IMR-90 (cell line): ENCODE data around the gene PLXNC1. TPM values are rescaled to one million over a fixed set of nuclear protein-coding genes. Genes with fewer than 3 reads are reported as not detected.

Experiments used
- ATAC-seq: fragments of 200-7000 bp; cut with Tn5 transposase; 2 replicates; pipeline ENCODE4 v1.9.1; 2020; ENCODE audit warnings: low read depth, mild to moderate bottlenecking, moderate library complexity
- BruUV-seq: library from RNA; stranded (reverse); fragments of 400-500 nt; replicated peaks from 2 replicates; lab custom pipeline; 2021; lab: Mats Ljungman, UMichigan
- CTCF ChIA-PET: fragments of 300-600 bp; formaldehyde crosslinking; extraction: SDS; loops from one replicate; lab custom pipeline; 2021; ENCODE audit warnings: antibody characterized with exemption; lab: Yijun Ruan, JAX
- POLR2A ChIA-PET: fragments of 300-600 bp; sonication (Branson Sonifier 250); formaldehyde crosslinking; loops from one replicate; lab custom pipeline; 2022; ENCODE audit warnings: antibody characterized with exemption; ENCODE audit not compliant: unreplicated experiment; lab: Charles Lee
- DNase-seq: peaks from one replicate; pipeline ENCODE4 v3.0.0; 2013
- H2AFZ ChIP-seq: replicated peaks from 2 replicates; pipeline ENCODE3; 2013; ENCODE audit warnings: low read length, mild to moderate bottlenecking; ENCODE audit not compliant: poor library complexity
- H2AK5ac ChIP-seq: 2 replicates; pipeline ENCODE4 v1.6.1; 2013; ENCODE audit warnings: low read depth, low read length, inconsistent platforms
- H2AK9ac ChIP-seq: replicated peaks from 2 replicates; pipeline ENCODE3; 2013; ENCODE audit warnings: mild to moderate bottlenecking, low read depth, low read length, moderate library complexity; ENCODE audit not compliant: poor library complexity
- H2BK120ac ChIP-seq: 2 replicates; pipeline ENCODE4 v1.6.1; 2013; ENCODE audit warnings: low read depth, low read length, inconsistent platforms
- H2BK15ac ChIP-seq: 3 replicates; pipeline ENCODE4 v1.6.1; 2013; ENCODE audit warnings: low read depth, low read length, inconsistent platforms
- H2BK20ac ChIP-seq: 2 replicates; pipeline ENCODE4 v1.6.1; 2013; ENCODE audit warnings: low read depth, mild to moderate bottlenecking, inconsistent platforms, low read length, moderate library complexity
- H2BK5ac ChIP-seq: 2 replicates; pipeline ENCODE4 v1.6.1; 2013; ENCODE audit warnings: mild to moderate bottlenecking, low read depth, low read length, inconsistent platforms; ENCODE audit not compliant: poor library complexity, severe bottlenecking
- H3K14ac ChIP-seq: replicated peaks from 2 replicates; pipeline ENCODE4 v1.6.1; 2013; ENCODE audit warnings: low read depth, low read length, inconsistent platforms
- H3K18ac ChIP-seq: 2 replicates; pipeline ENCODE4 v1.6.1; 2013; ENCODE audit warnings: low read depth, low read length, control low read depth
- H3K23ac ChIP-seq: 2 replicates; pipeline ENCODE4 v1.6.1; 2013; ENCODE audit warnings: low read depth, low read length, inconsistent platforms
- H3K27ac ChIP-seq: 2 replicates; pipeline ENCODE4 v1.5.1; 2013; ENCODE audit warnings: mild to moderate bottlenecking, control low read depth, low read length; ENCODE audit not compliant: insufficient read depth
- H3K27me3 ChIP-seq: 2 replicates; pipeline ENCODE4 v1.6.1; 2013; ENCODE audit warnings: low read length; ENCODE audit not compliant: control insufficient read depth, insufficient read depth
- H3K36me3 ChIP-seq: 2 replicates; pipeline ENCODE4 v1.6.1; 2013; ENCODE audit warnings: low read length, mixed read lengths; ENCODE audit not compliant: control insufficient read depth, insufficient read depth
- H3K4ac ChIP-seq: 2 replicates; pipeline ENCODE4 v1.6.1; 2013; ENCODE audit warnings: low read depth, low read length, inconsistent platforms
- H3K4me1 ChIP-seq: 2 replicates; pipeline ENCODE4 v1.6.1; 2013; ENCODE audit warnings: low read length, mixed read lengths; ENCODE audit not compliant: control insufficient read depth, insufficient read depth
- H3K4me2 ChIP-seq: 2 replicates; pipeline ENCODE4 v1.6.1; 2013; ENCODE audit warnings: low read depth, mild to moderate bottlenecking, control low read depth, low read length, moderate library complexity
- H3K4me3 ChIP-seq: 2 replicates; pipeline ENCODE4 v1.5.1; 2013; ENCODE audit warnings: low read depth, mild to moderate bottlenecking, control low read depth, low read length, moderate library complexity; ENCODE audit not compliant: insufficient read depth
- H3K56ac ChIP-seq: 2 replicates; pipeline ENCODE4 v1.6.1; 2013; ENCODE audit warnings: low read length, inconsistent platforms; ENCODE audit not compliant: insufficient read depth; ENCODE audit errors: extremely low read depth
- H3K79me1 ChIP-seq, 2 experiments: 2 replicates each; pipeline ENCODE4 v1.6.1; 2013; ENCODE audit warnings: low read length in 2 of 2, inconsistent platforms in 1 of 2, low read depth in 1 of 2
- H3K9ac ChIP-seq: 2 replicates; pipeline ENCODE4 v1.6.1; 2013; ENCODE audit warnings: low read depth, low read length, control low read depth
- H3K9me1 ChIP-seq: 2 replicates; pipeline ENCODE4 v1.6.1; 2013; ENCODE audit warnings: low read length, inconsistent platforms; ENCODE audit not compliant: insufficient read depth
- H3K9me3 ChIP-seq: 2 replicates; pipeline ENCODE4 v1.6.1; 2013; ENCODE audit warnings: low read length; ENCODE audit not compliant: control insufficient read depth, insufficient read depth
- H4K20me1 ChIP-seq: 2 replicates; pipeline ENCODE4 v1.6.1; 2013; ENCODE audit warnings: low read length, inconsistent platforms; ENCODE audit not compliant: insufficient read depth
- H4K5ac ChIP-seq: 2 replicates; pipeline ENCODE4 v1.6.1; 2013; ENCODE audit warnings: mild to moderate bottlenecking, low read depth, low read length, control low read depth
- H4K8ac ChIP-seq, 2 experiments: 2 replicates each; pipeline ENCODE4 v1.6.1; 2013; ENCODE audit warnings: low read depth in 2 of 2, low read length in 2 of 2, control low read depth in 1 of 2, inconsistent platforms in 1 of 2
- H4K91ac ChIP-seq: 2 replicates; pipeline ENCODE4 v1.6.1; 2013; ENCODE audit warnings: low read depth, low read length, inconsistent platforms; ENCODE audit not compliant: insufficient read depth
- BHLHE40 ChIP-seq: fragments of 150-350 bp; IDR thresholded peaks from 2 replicates; pipeline ENCODE4 v1.6.1; 2016; ENCODE audit warnings: mild to moderate bottlenecking, low read depth, low read length
- CEBPB ChIP-seq: IDR thresholded peaks from 2 replicates; pipeline ENCODE4 v1.6.1; 2012; ENCODE audit warnings: low read depth, low read length, improper control_type of control experiment
- ELK1 ChIP-seq: fragments of 150-350 bp; IDR thresholded peaks from 2 replicates; pipeline ENCODE4 v1.6.1; 2016; ENCODE audit warnings: low read depth, mild to moderate bottlenecking, low read length, moderate library complexity, borderline replicate concordance
- FOS ChIP-seq: fragments of 150-350 bp; IDR thresholded peaks from 2 replicates; pipeline ENCODE4 v1.6.1; 2016; ENCODE audit warnings: low read depth, low read length
- MAFK ChIP-seq: IDR thresholded peaks from 2 replicates; pipeline ENCODE4 v1.6.1; 2012; ENCODE audit warnings: low read depth, low read length, improper control_type of control experiment
- MAZ ChIP-seq: IDR thresholded peaks from 2 replicates; pipeline ENCODE4 v1.6.1; 2012; ENCODE audit warnings: low read depth, mild to moderate bottlenecking, low read length, improper control_type of control experiment, moderate library complexity, borderline replicate concordance
- MXI1 ChIP-seq: IDR thresholded peaks from 2 replicates; pipeline ENCODE4 v1.6.1; 2012; ENCODE audit warnings: low read depth, mild to moderate bottlenecking, low read length, moderate library complexity, borderline replicate concordance
- NFE2L2 ChIP-seq: fragments of 150-350 bp; IDR thresholded peaks from 2 replicates; pipeline ENCODE4 v1.6.1; 2016; ENCODE audit warnings: low read depth, mild to moderate bottlenecking, low read length
- POLR2A ChIP-seq: IDR thresholded peaks from 2 replicates; pipeline ENCODE4 v1.6.1; 2012; ENCODE audit warnings: mild to moderate bottlenecking, low read depth, low read length
- RAD21 ChIP-seq: IDR thresholded peaks from 2 replicates; pipeline ENCODE4 v1.6.1; 2012; ENCODE audit warnings: low read length, improper control_type of control experiment
- RCOR1 ChIP-seq: IDR thresholded peaks from 2 replicates; pipeline ENCODE4 v1.6.1; 2012; ENCODE audit warnings: mild to moderate bottlenecking, low read length, improper control_type of control experiment; ENCODE audit not compliant: insufficient replicate concordance
- RFX5 ChIP-seq: IDR thresholded peaks from 2 replicates; pipeline ENCODE4 v1.8.0; 2012; ENCODE audit warnings: low read depth, mild to moderate bottlenecking, low read length, moderate library complexity
- WGBS, 2 experiments: methylation state at CpG; one replicate each; pipeline versions ENCODE4 v1.1.5 to v1.1.7; 2013; ENCODE audit warnings: missing lambda C conversion rate in 2 of 2; ENCODE audit not compliant: insufficient read length in 1 of 2; ENCODE audit errors: extremely low coverage in 2 of 2; 5-methylcytosine and 5-hydroxymethylcytosine counted together
- dilution Hi-C: fragments of 300-500 bp; cut with HindIII; formaldehyde crosslinking; loops from one replicate; pipeline ENCODE4 v1.14.3; 2018; ENCODE audit warnings: low sequenced_read_pairs; ENCODE audit not compliant: unreplicated experiment
- in situ Hi-C: fragments of 300-500 bp; cut with MboI; formaldehyde crosslinking; loops from 3 replicates; pipeline ENCODE4 v1.14.3; 2019; ENCODE audit warnings: low sequenced_read_pairs, inconsistent platforms, mixed read lengths
- intact Hi-C: fragments of 100-400 bp; cut with micrococcal nuclease; formaldehyde crosslinking; loops from 2 replicates; pipeline ENCODE4 v1.10.0; 2022
- polyA plus RNA-seq, 3 experiments: library from polyadenylated mRNA; depleted of rRNA; stranded (reverse); fragments of >200 nt; gene quantifications; 2 replicates each; pipeline ENCODE4 v1.2.3, GENCODE V29; 2012; ENCODE audit warnings: low replicate concordance in 1 of 3
- total RNA-seq: library from RNA; depleted of rRNA; stranded (reverse); fragments of >200 nt; gene quantifications from 2 replicates; pipeline ENCODE4 v1.2.3, GENCODE V29; 2012
- TF ChIP-seq, protein P1 (sequence below): fragments of 150-350 bp; IDR thresholded peaks from 2 replicates; pipeline ENCODE4 v1.6.1; 2017; ENCODE audit warnings: mild to moderate bottlenecking, antibody characterized with exemption, low read length, low read depth

PLXNC1 gene
- total and polyA plus RNA-seq, 2 of the 4 experiments (the other 2 are of a cell fraction): 1.0 to 1.6 TPM

DNA sequence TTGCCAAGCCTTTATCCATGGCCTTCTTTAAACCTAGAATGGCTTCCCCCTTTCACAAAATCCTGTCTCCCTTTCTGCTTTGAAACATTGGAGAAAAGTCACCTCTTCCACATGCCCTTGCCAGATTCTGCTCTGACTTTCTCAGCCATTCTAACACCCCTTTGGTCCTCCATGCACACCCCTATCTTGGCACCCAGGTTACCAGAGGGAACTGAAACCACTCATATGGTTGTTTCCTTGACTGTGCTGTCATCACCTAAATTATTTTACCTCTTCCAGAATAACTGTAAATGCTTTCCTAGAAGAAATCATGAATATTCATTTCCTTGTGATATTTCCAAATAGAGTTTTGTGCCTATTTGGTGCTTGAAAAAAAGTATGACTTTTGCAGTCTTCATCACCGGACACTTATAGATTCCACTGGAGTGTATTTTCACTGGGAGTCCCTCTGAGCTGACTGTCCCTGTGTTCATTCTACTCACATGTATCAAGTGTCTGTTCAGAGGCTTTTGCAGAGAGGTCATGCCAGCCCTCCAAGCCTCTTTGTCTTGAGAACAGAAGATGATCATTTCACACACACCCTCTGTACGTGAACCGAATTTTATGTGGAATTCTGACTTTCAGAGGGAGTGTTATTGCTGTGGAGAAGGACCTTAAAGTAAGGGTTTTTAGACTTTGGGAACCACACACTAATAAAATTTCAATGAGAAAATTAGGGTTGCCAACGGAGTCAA is 74.1 kb downstream of the PLXNC1 start:
- Histone ChIP-seq H2BK120ac (no peak overlapping the region), H4K8ac (no peak overlapping the region), H2AFZ (no peak overlapping the region), H3K27me3 (peaks cover 55% of the 10 kb centered on the region), H3K56ac (no peak overlapping the region), H2BK5ac (no peak overlapping the region), H3K9me1 (no peaks in the 10 kb centered on the region), H4K5ac (no peak overlapping the region), H3K9me3 (no peaks in the 10 kb centered on the region; the same call in 1 of the 2 replicates), H3K36me3 (no peaks in the 10 kb centered on the region), H3K27ac (no peak overlapping the region), H3K9ac (no peak overlapping the region), H3K4ac (no peak overlapping the region), H2BK15ac (no peak overlapping the region), H2AK9ac (no peak overlapping the region), H3K14ac (no peak overlapping the region), H3K79me1 (no peaks in the 10 kb centered on the region), H4K91ac (no peak overlapping the region), H3K18ac (no peak overlapping the region), H3K4me3 (no peak overlapping the region), H3K4me1 (no peaks in the 10 kb centered on the region), H2AK5ac (no peak overlapping the region), H4K20me1 (no peaks in the 10 kb centered on the region), H3K23ac (no peak overlapping the region), H3K4me2 (no peak overlapping the region), H2BK20ac (no peak overlapping the region)
- CTCF ChIA-PET: no interaction called here
- intact Hi-C loops: no loop called here
- ATAC-seq: no peak
- dilution Hi-C loops: no loop called here
- no peak for DNase-seq
- WGBS, 2 experiments: 72% methylated on average over 2 of the region's 4 CpGs; no CpG with 5 or more reads in 1 of the 2 experiments
- in situ Hi-C loops: no loop called here
- BruUV-seq: no TSS peak
- TF ChIP-seq MAFK: no peak
- TF ChIP-seq POLR2A: no peak
- TF ChIP-seq MXI1: no peak
- TF ChIP-seq BHLHE40: no peak
- no peak for TF ChIP-seq RFX5
- TF ChIP-seq MAZ: no peak
- TF ChIP-seq FOS: no peak
- TF ChIP-seq, protein P1, sequence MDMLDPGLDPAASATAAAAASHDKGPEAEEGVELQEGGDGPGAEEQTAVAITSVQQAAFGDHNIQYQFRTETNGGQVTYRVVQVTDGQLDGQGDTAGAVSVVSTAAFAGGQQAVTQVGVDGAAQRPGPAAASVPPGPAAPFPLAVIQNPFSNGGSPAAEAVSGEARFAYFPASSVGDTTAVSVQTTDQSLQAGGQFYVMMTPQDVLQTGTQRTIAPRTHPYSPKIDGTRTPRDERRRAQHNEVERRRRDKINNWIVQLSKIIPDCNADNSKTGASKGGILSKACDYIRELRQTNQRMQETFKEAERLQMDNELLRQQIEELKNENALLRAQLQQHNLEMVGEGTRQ: no peak
- no peak for TF ChIP-seq NFE2L2
- TF ChIP-seq RAD21: no peak
- TF ChIP-seq RCOR1: no peak
- no peak for TF ChIP-seq ELK1
- no peak for TF ChIP-seq CEBPB
- POLR2A ChIA-PET: no interaction called here
